Small intestine (tissue), 16 donors: ENCODE measurements around the gene NUDC. TPM values are rescaled to one million over a fixed set of nuclear protein-coding genes. Genes with fewer than 3 reads are reported as not detected.
"Not testable (repeated sequence)": the region's sequence is repeated elsewhere in the genome, so short reads cannot be mapped to it uniquely, and the experiment has no call there.

Experiments used
- DNase-seq, 2 donors: peaks; one replicate each; pipeline versions ENCODE4 v3.0.0 to v3.0.0-alpha.2; 2013
- FAIRE-seq: peaks from 2 replicates; lab custom pipeline; 2012; peaks lifted over from hg19 to GRCh38; lab: Jason Lieb, UNC
- H3K27ac ChIP-seq, 3 donors: one replicate each; pipeline ENCODE4 v1.5.1; 2013; ENCODE audit warnings: low read length in 2 of 3, mild to moderate bottlenecking in 2 of 3, control low read depth in 1 of 3, inconsistent platforms in 1 of 3, low read depth in 1 of 3, moderate library complexity in 1 of 3
- H3K27me3 ChIP-seq, 3 donors: one replicate each; pipeline ENCODE4 v1.6.1; 2013; ENCODE audit warnings: low read length in 3 of 3, inconsistent platforms in 1 of 3; ENCODE audit not compliant: control insufficient read depth in 3 of 3, insufficient read depth in 3 of 3
- H3K36me3 ChIP-seq, 3 donors: one replicate each; pipeline ENCODE4 v1.6.1; 2013; ENCODE audit warnings: low read length in 3 of 3, inconsistent platforms in 1 of 3, low read depth in 1 of 3, mild to moderate bottlenecking in 1 of 3, moderate library complexity in 1 of 3; ENCODE audit not compliant: control insufficient read depth in 3 of 3, insufficient read depth in 2 of 3
- H3K4me1 ChIP-seq, 3 donors: one replicate each; pipeline ENCODE4 v1.6.1; 2013; ENCODE audit warnings: low read length in 2 of 3, inconsistent platforms in 1 of 3, low read depth in 1 of 3, mild to moderate bottlenecking in 1 of 3, moderate library complexity in 1 of 3; ENCODE audit not compliant: control insufficient read depth in 3 of 3, insufficient read depth in 2 of 3
- H3K4me3 ChIP-seq, 3 donors: one replicate each; pipeline ENCODE4 v1.5.1; 2013; ENCODE audit warnings: low read length in 3 of 3, control low read depth in 1 of 3, inconsistent platforms in 1 of 3, low read depth in 1 of 3, mild to moderate bottlenecking in 1 of 3, moderate library complexity in 1 of 3
- H3K9me3 ChIP-seq, 2 donors: one replicate each; pipeline ENCODE4 v1.6.1; 2013; ENCODE audit warnings: low read depth in 1 of 2, low read length in 1 of 2; ENCODE audit not compliant: control insufficient read depth in 2 of 2, insufficient read depth in 1 of 2
- WGBS, 3 donors: extraction: QIAGEN DNeasy Blood & Tissue Kit; methylation state at CpG; one replicate each; pipeline ENCODE4 v1.1.7; 2013; 5-methylcytosine and 5-hydroxymethylcytosine counted together
- long read RNA-seq, 10 donors: transcript quantifications; one replicate each; lab custom pipeline, GENCODE V29; 2026
- polyA plus RNA-seq, 4 donors: library from polyadenylated mRNA; stranded (reverse) in 3 of 4; unstranded in 1 of 4; fragments of 200-250 nt in 3 of 4; fragments of 120-200 nt in 1 of 4; gene quantifications; one replicate each; pipeline versions ENCODE4 v1.2.1 to v1.2.3, GENCODE V29; 2013
- donor health status: healthy with polysubstance abuse.
- donor health status: control.
- donor health status: control.
- donor health status: Bipolar disorder and iron deficiency.
- donor health status: healthy.

NUDC gene
- polyA plus RNA-seq = 10 to 100 TPM; 39.4 to 70.5 (median 50.1) TPM
- long read RNA-seq, donor 1 = 0 reads
- long read RNA-seq, donor 2, transcript NUDC-201 (9 exons, 1,800 nt) = major isoform, 13 of 73 reads
- long read RNA-seq, donor 2, partial matches to known transcripts = 10 of 73 reads
- long read RNA-seq, donor 2, other reads (novel, unspliced or antisense) = 50 of 73 reads
- long read RNA-seq, donor 3, transcript NUDC-201 (9 exons, 1,800 nt) = major isoform, 27 of 60 reads
- long read RNA-seq, donor 3, partial matches to known transcripts = 29 of 60 reads
- long read RNA-seq, donor 3, other reads (novel, unspliced or antisense) = 0 of 60 reads
- long read RNA-seq, donor 4 = 0 reads
- long read RNA-seq, donor 5, transcript NUDC-201 (9 exons, 1,800 nt) = major isoform, 10 of 61 reads
- long read RNA-seq, donor 5, partial matches to known transcripts = 24 of 61 reads
- long read RNA-seq, donor 5, other reads (novel, unspliced or antisense) = 25 of 61 reads
- long read RNA-seq, donor 6, transcript NUDC-201 (9 exons, 1,800 nt) = major isoform, 18 of 33 reads
- long read RNA-seq, donor 6, partial matches to known transcripts = 11 of 33 reads
- long read RNA-seq, donor 6, other reads (novel, unspliced or antisense) = 0 of 33 reads
- long read RNA-seq, donor 7 = 0 reads
- long read RNA-seq, donor 8, partial matches to known transcripts = 0 of 1 reads
- long read RNA-seq, donor 8, other reads (novel, unspliced or antisense) = 0 of 1 reads
- long read RNA-seq, donor 9, transcript NUDC-201 (9 exons, 1,800 nt) = major isoform, 5 of 5 reads
- long read RNA-seq, donor 9, partial matches to known transcripts = 0 of 5 reads
- long read RNA-seq, donor 9, other reads (novel, unspliced or antisense) = 0 of 5 reads
- long read RNA-seq, donor 10, transcript NUDC-201 (9 exons, 1,800 nt) = major isoform, 40 of 70 reads
- long read RNA-seq, donor 10, partial matches to known transcripts = 26 of 70 reads
- long read RNA-seq, donor 10, other reads (novel, unspliced or antisense) = 0 of 70 reads

DNA sequence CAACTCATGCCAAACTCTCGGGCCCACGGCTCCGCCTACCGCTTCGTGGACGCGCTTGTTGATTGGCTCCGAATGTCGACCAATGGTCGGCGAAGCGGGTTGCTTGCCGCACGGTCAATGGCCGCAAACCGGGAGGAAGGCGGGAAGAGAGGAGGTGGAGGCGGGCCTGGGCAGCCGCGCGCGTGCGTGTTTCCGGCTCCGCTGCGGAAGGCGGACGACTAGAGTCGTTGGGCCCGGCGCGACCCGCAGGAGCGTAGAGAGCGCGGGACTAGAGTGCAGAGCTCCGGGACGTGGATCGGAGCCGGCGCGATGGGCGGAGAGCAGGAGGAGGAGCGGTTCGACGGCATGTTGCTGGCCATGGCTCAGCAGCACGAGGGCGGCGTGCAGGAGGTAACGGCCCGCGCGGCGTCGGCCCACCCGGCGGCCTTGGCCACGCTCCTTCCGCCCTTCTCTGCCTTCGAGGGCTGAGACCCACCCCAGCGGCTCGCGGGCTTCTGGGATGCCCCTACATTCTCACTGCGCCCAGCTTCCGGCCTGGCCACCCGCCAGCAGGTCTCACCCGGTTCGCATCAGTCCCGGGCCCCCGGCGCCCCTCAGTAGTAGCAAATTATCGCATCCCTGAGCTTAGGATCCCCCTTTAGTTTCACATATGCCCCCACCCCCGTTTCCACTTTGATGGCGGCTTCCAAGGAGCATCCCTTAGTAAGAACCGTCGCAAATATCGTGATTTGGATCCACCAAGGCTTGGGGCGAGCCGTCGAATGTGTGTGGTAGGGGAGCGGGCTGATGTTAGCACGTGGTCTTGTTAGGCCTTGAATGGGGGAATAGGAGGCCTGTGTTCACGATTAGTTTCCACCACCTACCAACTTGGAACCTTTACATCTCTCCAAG, at the start of gene NUDC:
TSS of gene NUDC (plus strand) at position 204 of the 891 bp plus-strand sequence. CDS start at position 310, 106 bp downstream.
- no peaks in the 10 kb centered on the region for H3K27me3 ChIP-seq
- peaks cover 2 to 28% (median 15%) of the 10 kb centered on the region in 3 donors for H3K36me3 ChIP-seq
- peaks cover 0 to 13% (median 5%) of the 10 kb centered on the region in 3 donors for H3K4me1 ChIP-seq
- H3K4me3 ChIP-seq = peak within 1 kb of the TSS; percentile 69 to 90 (median 81)
- WGBS, 3 donors = 0 to 1% (median 0%) methylated on average over 51 to 83 of the region's 83 CpGs
- no peak for FAIRE-seq
- peak; percentile 98 for DNase-seq
- no peaks in the 10 kb centered on the region for H3K9me3 ChIP-seq
- peak within 1 kb of the TSS; percentile 49 to 94 (median 84) for H3K27ac ChIP-seq

DNA sequence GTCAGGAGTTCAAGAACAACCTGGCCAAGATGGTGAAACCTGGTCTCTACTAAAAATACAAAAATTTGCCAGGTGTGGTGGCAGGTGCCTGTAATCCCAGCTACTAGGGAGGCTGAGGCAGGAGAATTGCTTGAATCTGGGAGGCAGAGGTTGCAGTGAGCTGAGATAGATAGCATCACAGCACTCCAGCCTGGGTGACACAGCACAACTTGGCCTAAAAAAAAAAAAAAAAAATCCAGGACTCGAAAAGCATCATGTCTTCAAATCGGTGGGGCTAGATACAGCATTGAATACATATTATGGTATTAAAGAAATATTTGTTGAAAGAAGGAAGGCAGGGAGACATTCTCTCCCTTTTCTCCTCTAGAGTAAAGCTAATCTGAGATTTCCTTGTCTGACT, 48.4 kb upstream of the NUDC start:
- H3K36me3 ChIP-seq = peaks cover 0 to 28% (median 7%) of the 10 kb centered on the region in 3 donors
- not testable (repeated sequence) for DNase-seq, H3K4me1 ChIP-seq, H3K27me3 ChIP-seq, H3K4me3 ChIP-seq, FAIRE-seq, H3K9me3 ChIP-seq, H3K27ac ChIP-seq
- whole genome bisulfite sequencing, 3 donors = 75 to 85% (median 82%) methylated on average over 2 of the region's 2 CpGs

DNA sequence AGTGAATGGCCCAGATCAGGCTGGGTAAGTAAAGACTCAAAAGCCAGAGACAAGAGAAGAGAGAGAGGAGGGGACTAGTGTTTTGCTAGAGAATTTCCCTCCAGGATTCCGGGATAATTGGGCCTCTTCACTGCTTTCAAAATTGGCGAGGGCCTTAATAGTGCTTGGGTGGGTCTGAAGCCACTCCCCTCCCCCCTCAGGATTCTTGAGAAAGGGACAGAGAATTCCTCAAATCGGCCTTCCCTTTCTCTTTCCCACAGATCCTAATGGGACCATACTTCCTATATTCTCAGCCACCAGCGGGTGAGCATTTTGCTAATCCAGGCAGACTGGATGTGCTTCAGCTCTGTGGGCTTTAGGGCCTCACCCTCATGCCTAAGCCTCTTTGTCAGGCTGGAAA, 46.6 kb upstream of the NUDC start:
- H3K36me3 ChIP-seq = peaks cover 4 to 46% (median 7%) of the 10 kb centered on the region in 3 donors
- FAIRE-seq (no peak), DNase-seq (no peak)
- no peak overlapping the region for H3K4me3 ChIP-seq
- H3K9me3 ChIP-seq = no peaks in the 10 kb centered on the region
- H3K27ac ChIP-seq = no peak overlapping the region
- H3K4me1 ChIP-seq = peaks cover 0 to 7% (median 0%) of the 10 kb centered on the region in 3 donors
- H3K27me3 ChIP-seq = no peaks in the 10 kb centered on the region
- WGBS, 3 donors = 75 to 82% (median 81%) methylated on average over 4 of the region's 4 CpGs

DNA sequence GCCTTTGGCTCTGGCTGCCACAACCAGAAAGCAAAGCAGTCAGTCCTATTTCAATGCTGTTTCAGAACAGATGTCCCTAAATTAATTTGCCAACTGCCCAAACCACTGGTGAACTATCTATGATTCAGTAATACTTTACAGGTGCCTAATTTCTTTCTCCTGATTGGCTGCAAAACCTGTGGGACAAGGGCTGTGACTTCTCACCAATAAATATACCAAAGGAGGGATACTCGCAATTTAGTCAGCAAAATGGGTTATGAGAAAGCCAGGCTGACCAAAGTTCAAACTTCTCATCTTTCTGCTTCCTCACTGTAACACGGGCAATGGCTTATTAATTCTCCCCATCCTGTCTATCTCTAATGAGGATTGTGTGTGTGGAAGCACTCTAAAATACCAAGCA, 44.2 kb upstream of the NUDC start:
- Histone ChIP-seq H3K27ac (no peak overlapping the region), H3K9me3 (no peaks in the 10 kb centered on the region), H3K4me3 (no peak overlapping the region), H3K4me1 (peaks cover 0 to 7% (median 0%) of the 10 kb centered on the region in 3 donors), H3K27me3 (no peaks in the 10 kb centered on the region), H3K36me3 (peaks cover 8 to 63% (median 11%) of the 10 kb centered on the region in 3 donors)
- FAIRE-seq = no peak
- no peak for DNase-seq
- WGBS, 3 donors = 29 to 61% (median 41%) methylated on average over 2 of the region's 2 CpGs

GRCh38 chr1:26879793-26880192, 41.8 kb upstream of the NUDC start:
- Histone ChIP-seq H3K9me3 (no peaks in the 10 kb centered on the region), H3K4me3 (no peak overlapping the region), H3K4me1 (peaks cover 0 to 11% (median 0%) of the 10 kb centered on the region in 3 donors), H3K27me3 (no peaks in the 10 kb centered on the region), H3K27ac (no peak overlapping the region), H3K36me3 (peaks cover 11 to 79% (median 21%) of the 10 kb centered on the region in 3 donors)
- DNase-seq (no peak), FAIRE-seq (no peak)
- WGBS, 3 donors = 95 to 98% (median 95%) methylated on average over 4 of the region's 4 CpGs

DNA sequence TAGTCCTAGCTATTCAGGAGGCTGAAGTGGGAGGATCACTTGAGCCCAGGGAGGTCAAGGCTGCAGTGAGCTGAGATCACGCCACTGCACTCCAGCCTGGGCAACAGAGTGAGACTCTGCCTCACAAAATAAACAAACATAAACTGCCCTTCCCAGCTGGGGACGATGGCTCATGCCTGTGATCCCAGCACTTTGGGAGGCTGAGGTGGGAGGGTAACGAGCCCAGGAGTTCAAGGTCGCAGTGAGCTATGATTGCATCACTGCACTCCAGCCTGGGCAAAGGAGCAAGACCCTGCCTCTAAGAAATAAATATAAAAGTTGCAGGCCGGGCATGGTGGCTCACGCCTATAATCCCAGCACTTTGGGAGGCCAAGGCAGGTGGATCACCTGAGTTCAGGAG, 39.9 kb upstream of the NUDC start:
- H3K27ac ChIP-seq, H3K9me3 ChIP-seq, DNase-seq, H3K4me3 ChIP-seq, H3K27me3 ChIP-seq, FAIRE-seq: not testable (repeated sequence)
- Histone ChIP-seq H3K4me1 (peaks cover 0 to 14% (median 0%) of the 10 kb centered on the region in 3 donors), H3K36me3 (peaks cover 15 to 83% (median 29%) of the 10 kb centered on the region in 3 donors)
- 74 to 81% (median 79%) methylated on average over 6 of the region's 6 CpGs for WGBS, 3 donors

DNA sequence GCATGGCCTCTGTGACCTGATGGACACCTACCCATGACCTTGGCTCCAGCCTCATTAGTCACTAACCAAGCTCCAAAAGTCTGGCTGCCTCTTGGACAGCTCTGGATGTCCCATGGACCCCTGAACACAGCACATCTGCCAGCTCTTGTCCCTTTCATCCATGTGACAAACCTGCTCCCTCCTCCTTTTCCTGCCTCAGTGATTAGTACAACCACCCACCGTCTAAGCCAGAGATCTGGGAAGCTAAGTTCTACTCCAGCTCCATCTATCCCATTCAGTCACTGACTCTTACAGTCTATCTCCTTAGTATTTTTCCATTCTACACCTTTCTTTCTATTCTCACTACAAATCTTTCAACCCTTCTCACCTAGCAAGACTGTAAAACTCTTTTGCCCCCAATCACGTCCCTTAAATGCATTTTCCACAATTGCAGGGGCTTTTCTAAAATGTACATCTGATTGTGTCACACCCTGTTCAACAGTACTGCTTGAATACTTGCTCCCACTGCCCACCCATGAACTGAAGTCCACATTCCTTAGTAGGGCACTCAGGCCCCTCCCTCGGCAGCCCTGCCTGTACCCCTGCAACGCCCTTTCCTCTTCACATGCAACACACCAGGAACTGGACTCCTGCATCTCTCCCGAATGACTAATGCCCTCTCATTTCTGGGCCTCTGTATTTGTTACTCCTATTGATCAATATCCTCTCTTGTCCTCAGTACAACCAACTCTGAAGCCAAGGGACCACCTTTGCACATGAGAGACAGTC, 38.7 kb upstream of the NUDC start:
- H3K36me3 ChIP-seq = peaks cover 15 to 78% (median 23%) of the 10 kb centered on the region in 3 donors
- no peak overlapping the region for H3K27ac ChIP-seq
- FAIRE-seq (no peak), DNase-seq (peak in 1 of 2 donors; percentile 41)
- H3K4me3 ChIP-seq = no peak overlapping the region
- WGBS, 3 donors = 80 to 86% (median 85%) methylated on average over 5 of the region's 5 CpGs
- no peaks in the 10 kb centered on the region for H3K9me3 ChIP-seq
- no peaks in the 10 kb centered on the region for H3K27me3 ChIP-seq
- peaks cover 0 to 7% (median 0%) of the 10 kb centered on the region in 3 donors for H3K4me1 ChIP-seq
